HEK293 (cell line): ENCODE data around the gene BLTP3B.

Experiments
- CTCF ChIA-PET: fragments of 350-600 bp; formaldehyde crosslinking; extraction: SDS; loops from one replicate; lab custom pipeline; 2021; ENCODE audit warnings: antibody characterized with exemption; lab: Yijun Ruan, JAX
- POLR2A ChIA-PET: fragments of 300-600 bp; formaldehyde crosslinking; extraction: SDS; loops from one replicate; lab custom pipeline; 2020; ENCODE audit warnings: antibody characterized with exemption, inconsistent platforms; lab: Yijun Ruan, JAX
- H3K27ac ChIP-seq: fragments of 200-500 bp; sonication (Bioruptor generic); 2 replicates; pipeline ENCODE4 v1.5.1; 2014; ENCODE audit warnings: low read depth, low read length, control low read depth, inconsistent platforms; ENCODE audit errors: extremely low read depth
- H3K36me3 ChIP-seq, 2 experiments: fragments of 200-500 bp in 1 of 2; sonication (Bioruptor generic) in 1 of 2; 1 replicate in 1 of 2; 2 replicates in 1 of 2; pipeline ENCODE4 v1.5.1; 2014 to 2017; ENCODE audit warnings: inconsistent platforms in 2 of 2, low read length in 2 of 2; ENCODE audit not compliant: control insufficient read depth in 2 of 2, insufficient read depth in 1 of 2
- H3K4me1 ChIP-seq: fragments of 200-500 bp; sonication (Bioruptor generic); 2 replicates; pipeline ENCODE4 v1.5.1; 2014; ENCODE audit warnings: mild to moderate bottlenecking, low read length, inconsistent platforms; ENCODE audit not compliant: control insufficient read depth, insufficient read depth
- H3K4me3 ChIP-seq: 2 replicates; pipeline ENCODE4 v1.5.1; 2011; ENCODE audit warnings: low read depth, mild to moderate bottlenecking, control low read depth, low read length, moderate library complexity
- H3K9me3 ChIP-seq: fragments of 200-500 bp; sonication (Bioruptor generic); 2 replicates; pipeline ENCODE4 v1.5.1; 2014; ENCODE audit warnings: low read depth, low read length, inconsistent platforms; ENCODE audit not compliant: control insufficient read depth, insufficient read depth
- HOXC10 ChIP-seq: sonication (generic); formaldehyde crosslinking; IDR thresholded peaks from 2 replicates; pipeline ENCODE4 v1.8.1; 2023; ENCODE audit warnings: mild to moderate bottlenecking, missing genetic modification reagents
- KLF10 ChIP-seq: fragments of 450-650 bp; IDR thresholded peaks from 2 replicates; pipeline ENCODE4 v1.5.1; 2018; ENCODE audit warnings: missing biosample characterization, mild to moderate bottlenecking, missing genetic modification characterization
- KLF17 ChIP-seq: fragments of 450-650 bp; formaldehyde crosslinking; IDR thresholded peaks from 2 replicates; pipeline ENCODE4 v1.5.1; 2016; ENCODE audit warnings: missing biosample characterization, missing genetic modification characterization
- MYNN ChIP-seq: fragments of 450-650 bp; formaldehyde crosslinking; IDR thresholded peaks from 2 replicates; pipeline ENCODE4 v1.5.1; 2016; ENCODE audit warnings: missing biosample characterization, missing genetic modification characterization, borderline replicate concordance
- PATZ1 ChIP-seq: fragments of 450-650 bp; formaldehyde crosslinking; IDR thresholded peaks from 2 replicates; pipeline ENCODE4 v1.5.1; 2016; ENCODE audit warnings: missing biosample characterization, missing genetic modification characterization
- PRDM2 ChIP-seq: fragments of 450-650 bp; formaldehyde crosslinking; IDR thresholded peaks from 2 replicates; pipeline ENCODE4 v1.5.1; 2016; ENCODE audit warnings: missing biosample characterization, missing genetic modification characterization, borderline replicate concordance
- REPIN1 ChIP-seq: fragments of 450-650 bp; formaldehyde crosslinking; IDR thresholded peaks from 2 replicates; pipeline ENCODE4 v1.5.1; 2017; ENCODE audit warnings: missing biosample characterization, missing genetic modification characterization, low read depth
- SP2 ChIP-seq: fragments of 450-650 bp; formaldehyde crosslinking; IDR thresholded peaks from 2 replicates; pipeline ENCODE4 v1.5.1; 2016; ENCODE audit warnings: missing biosample characterization, missing genetic modification characterization
- YY2 ChIP-seq: fragments of 450-650 bp; formaldehyde crosslinking; IDR thresholded peaks from 2 replicates; pipeline ENCODE4 v1.5.1; 2016; ENCODE audit warnings: missing biosample characterization, missing genetic modification characterization
- ZBTB26 ChIP-seq: fragments of 450-650 bp; formaldehyde crosslinking; optimal IDR thresholded peaks from 2 replicates; pipeline ENCODE3; 2016; ENCODE audit warnings: missing biosample characterization, mild to moderate bottlenecking, missing genetic modification characterization
- ZIC2 ChIP-seq: fragments of 450-650 bp; formaldehyde crosslinking; IDR thresholded peaks from 2 replicates; pipeline ENCODE4 v1.5.1; 2016; ENCODE audit warnings: missing biosample characterization, missing genetic modification characterization
- ZNF529 ChIP-seq: fragments of 450-650 bp; formaldehyde crosslinking; IDR thresholded peaks from 2 replicates; pipeline ENCODE4 v1.5.1; 2017; ENCODE audit warnings: missing genetic modification characterization, missing biosample characterization; ENCODE audit not compliant: insufficient replicate concordance
- ZNF623 ChIP-seq: fragments of 450-650 bp; formaldehyde crosslinking; IDR thresholded peaks from 2 replicates; pipeline ENCODE4 v1.5.1; 2016; ENCODE audit warnings: missing biosample characterization, missing genetic modification characterization
- ZNF654 ChIP-seq: fragments of 450-650 bp; formaldehyde crosslinking; IDR thresholded peaks from 2 replicates; pipeline ENCODE4 v1.5.1; 2016; ENCODE audit warnings: low read depth, missing biosample characterization, missing genetic modification characterization
- ZNF747 ChIP-seq: fragments of 450-650 bp; formaldehyde crosslinking; IDR thresholded peaks from 2 replicates; pipeline ENCODE4 v1.5.1; 2016; ENCODE audit warnings: missing biosample characterization, missing genetic modification characterization
- ZNF785 ChIP-seq: fragments of 450-650 bp; formaldehyde crosslinking; IDR thresholded peaks from 2 replicates; pipeline ENCODE4 v1.5.1; 2016; ENCODE audit warnings: missing biosample characterization, missing genetic modification characterization
- TF ChIP-seq, protein P1 (sequence below): fragments of 450-650 bp; formaldehyde crosslinking; IDR thresholded peaks from 2 replicates; pipeline ENCODE4 v1.5.1; 2017; ENCODE audit warnings: missing biosample characterization, missing genetic modification characterization
- TF ChIP-seq, protein P2 (sequence below): fragments of 450-650 bp; formaldehyde crosslinking; IDR thresholded peaks from 2 replicates; pipeline ENCODE4 v1.5.1; 2016; ENCODE audit warnings: missing biosample characterization, missing genetic modification characterization

BLTP3B gene

DNA sequence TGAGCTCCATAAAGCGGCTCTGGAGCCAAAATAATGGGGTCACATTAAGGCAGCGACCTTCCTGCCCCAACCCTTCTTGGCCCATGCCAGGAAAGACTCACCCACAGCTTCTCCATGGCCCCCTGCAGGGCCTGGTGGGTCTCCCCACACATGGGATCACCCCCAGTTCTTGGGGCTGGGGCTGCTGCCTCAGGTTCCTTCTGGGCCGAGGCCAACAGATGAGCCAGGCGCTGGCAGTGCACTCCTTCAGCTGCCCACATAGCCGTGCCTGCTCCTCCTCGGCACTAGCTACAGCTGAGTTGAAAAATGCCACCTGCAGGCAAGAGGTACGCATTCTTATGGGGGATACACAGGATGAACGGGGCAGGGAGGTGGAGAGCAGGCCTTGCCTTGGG is 14.8 kb upstream of the BLTP3B start:
- H3K4me3 ChIP-seq, result no peak overlapping the region
- POLR2A ChIA-PET, result no interaction called here
- no peaks in the 10 kb centered on the region for H3K9me3 ChIP-seq
- no peaks in the 10 kb centered on the region for H3K4me1 ChIP-seq
- no peak for TF ChIP-seq ZBTB26 (tag by site-specific recombination)
- no peak for TF ChIP-seq ZNF785
- H3K36me3 ChIP-seq, result no peaks in the 10 kb centered on the region
- CTCF ChIA-PET, result interaction anchor here (0.6 to 0.8 kb wide), 2 partner anchors 29 to 197 kb away, joined by 5 to 6 read pairs; no protein-coding TSS in a partner anchor
- no peak overlapping the region for H3K27ac ChIP-seq

GRCh38 chr12:100156731-100157426 is 14.2 kb upstream of the BLTP3B start:
- Histone ChIP-seq H3K36me3 (no peaks in the 10 kb centered on the region), H3K4me3 (no peak overlapping the region), H3K9me3 (no peaks in the 10 kb centered on the region), H3K27ac (no peak overlapping the region), H3K4me1 (no peaks in the 10 kb centered on the region)
- ChIA-PET POLR2A (no interaction called here), CTCF (interaction anchor here (0.8 kb wide), 1 partner anchor 28 kb away, joined by 5 read pairs; no protein-coding TSS in a partner anchor)
- TF ChIP-seq PATZ1 (tag by site-specific recombination) (0 out of 2 replicates have a peak, but pooled peaks have one; percentile 27), KLF10 (tag by site-specific recombination) (no peak), PRDM2 (no peak), REPIN1 (tag by site-specific recombination) (no peak), KLF17 (tag by site-specific recombination) (no peak), ZNF529 (tag by site-specific recombination) (no peak), ZBTB26 (tag by site-specific recombination) (no peak), HOXC10 (CRISPR knock-in tag) (no peak), MYNN (no peak), SP2 (tag by site-specific recombination) (no peak), YY2 (no peak), ZNF623 (tag by site-specific recombination) (no peak), ZNF654 (no peak), ZIC2 (tag by site-specific recombination) (peak; percentile 99), ZNF747 (tag by site-specific recombination) (no peak)
- TF ChIP-seq, protein P1, sequence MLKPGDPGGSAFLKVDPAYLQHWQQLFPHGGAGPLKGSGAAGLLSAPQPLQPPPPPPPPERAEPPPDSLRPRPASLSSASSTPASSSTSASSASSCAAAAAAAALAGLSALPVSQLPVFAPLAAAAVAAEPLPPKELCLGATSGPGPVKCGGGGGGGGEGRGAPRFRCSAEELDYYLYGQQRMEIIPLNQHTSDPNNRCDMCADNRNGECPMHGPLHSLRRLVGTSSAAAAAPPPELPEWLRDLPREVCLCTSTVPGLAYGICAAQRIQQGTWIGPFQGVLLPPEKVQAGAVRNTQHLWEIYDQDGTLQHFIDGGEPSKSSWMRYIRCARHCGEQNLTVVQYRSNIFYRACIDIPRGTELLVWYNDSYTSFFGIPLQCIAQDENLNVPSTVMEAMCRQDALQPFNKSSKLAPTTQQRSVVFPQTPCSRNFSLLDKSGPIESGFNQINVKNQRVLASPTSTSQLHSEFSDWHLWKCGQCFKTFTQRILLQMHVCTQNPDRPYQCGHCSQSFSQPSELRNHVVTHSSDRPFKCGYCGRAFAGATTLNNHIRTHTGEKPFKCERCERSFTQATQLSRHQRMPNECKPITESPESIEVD, result no peak
- TF ChIP-seq, protein P2, sequence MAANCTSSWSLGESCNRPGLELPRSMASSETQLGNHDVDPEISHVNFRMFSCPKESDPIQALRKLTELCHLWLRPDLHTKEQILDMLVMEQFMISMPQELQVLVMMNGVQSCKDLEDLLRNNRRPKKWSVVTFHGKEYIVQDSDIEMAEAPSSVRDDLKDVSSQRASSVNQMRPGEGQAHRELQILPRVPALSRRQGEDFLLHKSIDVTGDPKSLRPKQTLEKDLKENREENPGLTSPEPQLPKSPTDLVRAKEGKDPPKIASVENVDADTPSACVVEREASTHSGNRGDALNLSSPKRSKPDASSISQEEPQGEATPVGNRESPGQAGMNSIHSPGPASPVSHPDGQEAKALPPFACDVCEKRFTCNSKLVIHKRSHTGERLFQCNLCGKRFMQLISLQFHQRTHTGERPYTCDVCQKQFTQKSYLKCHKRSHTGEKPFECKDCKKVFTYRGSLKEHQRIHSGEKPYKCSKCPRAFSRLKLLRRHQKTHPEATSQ (tag by site-specific recombination), result no peak
